ENCODE results near the gene UBD.

- TF ChIP-seq CTCF (IDR thresholded peaks at IDR 0.05) (no peak), POLR2A (IDR thresholded peaks at IDR 0.05) (no peak)
Observed at GRCh38 chr6:29527564-29527963, 32.0 kb downstream of the UBD start.

Measured in uterus (tissue), 2 donors.